ENCODE data around the gene MLLT6. TPM values are rescaled to one million over a fixed set of nuclear protein-coding genes. Genes with fewer than 3 reads are reported as not detected.

The MLLT6 gene
- total and polyA plus RNA-seq, 2 of the 13 experiments (the other 11 are each of a cell fraction or from before 2014, with no cell fraction given), result 50.7 to 69.5 TPM

DNA sequence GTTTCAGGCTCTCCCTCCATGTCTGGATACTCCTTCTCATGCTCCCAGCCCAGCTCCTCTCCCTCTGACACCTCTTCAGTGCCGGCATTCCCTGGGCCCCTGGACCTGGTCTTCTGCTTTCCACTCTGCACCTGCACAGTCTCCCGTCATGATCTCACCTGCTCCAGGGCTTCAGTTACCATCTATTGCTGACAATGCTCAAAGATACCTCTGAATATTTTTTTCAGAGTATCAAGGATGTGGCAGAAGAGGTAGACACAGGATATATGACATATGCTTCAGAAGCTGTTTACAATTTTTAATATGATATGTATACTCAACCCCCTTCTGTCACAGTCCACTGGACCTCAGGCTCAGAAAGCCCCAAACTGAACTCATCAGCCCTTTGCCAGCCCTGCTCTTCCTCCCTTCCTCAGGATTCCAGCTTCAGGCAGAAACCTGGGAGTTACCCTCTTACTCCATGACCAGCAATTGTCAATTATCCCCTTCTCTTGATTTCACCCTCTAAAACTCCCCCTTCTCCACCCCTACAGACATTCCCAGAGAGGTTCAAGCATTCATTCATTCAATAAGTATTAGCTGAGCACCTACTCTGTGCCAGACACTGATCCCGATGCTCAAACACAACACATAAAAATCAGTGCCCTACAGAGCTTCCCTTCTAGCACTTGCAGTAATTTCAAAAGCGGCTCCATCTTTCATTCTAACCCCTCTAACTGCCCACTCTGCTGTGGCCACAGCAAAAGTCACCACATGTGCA, 7.8 kb upstream of the MLLT6 start:
- ChIA-PET POLR2A (interaction anchor here (0.7 to 1.5 kb wide), 3 partner anchors 34 to 83 kb away, joined by 3 to 4 read pairs (median 3); partner anchors contain the start of gene CISD3), CTCF (ENCODE audit: low intra/inter-chr PET ratio, low total read pairs) (no interaction called here)
- DNase-seq (ENCODE audit: low spot score) (no peak), FAIRE-seq (no peak), ATAC-seq (no peak)
- no peak overlapping the region for H3K4me2 ChIP-seq (ENCODE audit: low read depth, low read length)
- no peaks in the 10 kb centered on the region for H3K36me3 ChIP-seq (replicated peaks in 1 of 2; ENCODE audit: control insufficient read depth in 1 of 2, insufficient read depth in 2 of 2, low read length in 2 of 2)
- H3K4me3 ChIP-seq (replicated peaks in 1 of 3; ENCODE audit: insufficient read depth in 1 of 3, low read depth in 2 of 3, low read length in 3 of 3), result no peak overlapping the region
- intact Hi-C loops (cut with micrococcal nuclease; ENCODE audit: unreplicated experiment), result no loop called here
- TF ChIP-seq ZNF10 (CRISPR knock-in tag; IDR thresholded peaks at IDR 0.05; ENCODE audit: borderline replicate concordance, low read depth) (no peak), ZMYM2 (CRISPR knock-in tag; IDR thresholded peaks at IDR 0.05) (0 out of 2 replicates have a peak, but pooled peaks have one; percentile 9)
- WGBS (ENCODE audit: low lambda C conversion rate), result 44% methylated on average over 4 of the region's 4 CpGs
- no peaks in the 10 kb centered on the region; a peak in 1 of 5 replicates for H3K27me3 ChIP-seq (ENCODE audit: control insufficient read depth in 1 of 2, insufficient read depth in 2 of 2, low read length in 2 of 2)
- H4K20me1 ChIP-seq (ENCODE audit: insufficient read depth, low read length), result no peaks in the 10 kb centered on the region
- H2AFZ ChIP-seq (ENCODE audit: low read length), result no peak overlapping the region
- in situ Hi-C loops (cut with HindIII; ENCODE audit: extremely low pct_ligation_motif_present, low pct_unique_long_range_greater_than_20kb), result no loop called here
- no peak overlapping the region for H3K9ac ChIP-seq (ENCODE audit: insufficient read depth, low read depth, low read length)
- H3K27ac ChIP-seq (ENCODE audit: extremely low read length, insufficient read depth, low read length), result no peak overlapping the region
- H3K9me3 ChIP-seq (ENCODE audit: low read length), result no peaks in the 10 kb centered on the region
- H3K79me2 ChIP-seq (ENCODE audit: insufficient read depth, low read length), result peaks cover 3% of the 10 kb centered on the region
- peaks cover 87% of the 10 kb centered on the region for H3K4me1 ChIP-seq (ENCODE audit: insufficient read depth, low read length)
- BruUV-seq (replicated peaks), result no TSS peak

DNA sequence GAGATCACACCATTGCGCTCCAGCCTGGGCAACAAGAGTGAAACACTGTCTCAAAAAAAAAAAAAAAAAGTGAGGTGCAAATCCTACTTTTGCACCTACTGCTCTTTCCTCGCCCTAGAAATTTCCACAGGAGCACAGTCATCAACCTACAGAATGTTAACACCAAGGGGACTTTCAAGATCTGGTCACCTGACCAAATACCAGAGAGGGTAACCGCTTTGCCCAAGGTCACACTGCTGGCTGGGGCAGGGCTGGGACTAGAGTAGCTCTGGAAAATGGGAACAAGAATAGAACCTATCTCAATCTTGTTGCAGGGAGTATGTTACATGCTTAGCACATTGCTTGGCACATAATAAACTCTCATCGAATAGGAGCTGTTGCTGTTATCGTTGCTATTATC, 6.3 kb upstream of the MLLT6 start:
- peaks cover 11% of the 10 kb centered on the region for H3K79me2 ChIP-seq (ENCODE audit: insufficient read depth, low read length)
- BruUV-seq (replicated peaks), result no TSS peak
- H3K27ac ChIP-seq (ENCODE audit: extremely low read length, insufficient read depth, low read length), result no peak overlapping the region
- no peak overlapping the region for H3K4me3 ChIP-seq (replicated peaks in 1 of 3; ENCODE audit: insufficient read depth in 1 of 3, low read depth in 2 of 3, low read length in 3 of 3)
- WGBS (ENCODE audit: low lambda C conversion rate), result 79% methylated on average over 5 of the region's 5 CpGs
- no peaks in the 10 kb centered on the region for H3K36me3 ChIP-seq (replicated peaks in 1 of 2; ENCODE audit: control insufficient read depth in 1 of 2, insufficient read depth in 2 of 2, low read length in 2 of 2)
- CTCF ChIA-PET (ENCODE audit: low intra/inter-chr PET ratio, low total read pairs), result no interaction called here
- no peaks in the 10 kb centered on the region; a peak in 1 of 5 replicates for H3K27me3 ChIP-seq (ENCODE audit: control insufficient read depth in 1 of 2, insufficient read depth in 2 of 2, low read length in 2 of 2)
- in situ Hi-C loops (cut with HindIII; ENCODE audit: extremely low pct_ligation_motif_present, low pct_unique_long_range_greater_than_20kb) (no loop called here), intact Hi-C loops (cut with micrococcal nuclease; ENCODE audit: unreplicated experiment) (no loop called here)
- POLR2A ChIA-PET, result interaction anchor here (0.7 to 8.9 kb wide), 10 partner anchors 7 to 1865 kb away, joined by 3 to 106 read pairs (median 5); partner anchors contain the start of genes CISD3 and EPOP
- peaks cover 82% of the 10 kb centered on the region for H3K4me1 ChIP-seq (ENCODE audit: insufficient read depth, low read length)
- DNase-seq (ENCODE audit: low spot score) (no peak), FAIRE-seq (no peak), ATAC-seq (no peak)
- H3K9ac ChIP-seq (ENCODE audit: insufficient read depth, low read depth, low read length), result no peak overlapping the region
- no peak overlapping the region for H2AFZ ChIP-seq (ENCODE audit: low read length)
- no peaks in the 10 kb centered on the region for H3K9me3 ChIP-seq (ENCODE audit: low read length)
- H4K20me1 ChIP-seq (ENCODE audit: insufficient read depth, low read length), result no peaks in the 10 kb centered on the region
- H3K4me2 ChIP-seq (ENCODE audit: low read depth, low read length), result no peak overlapping the region
- TF ChIP-seq MATR3 (CRISPR knock-in tag; IDR thresholded peaks at IDR 0.05) (no peak), ZNF781 (CRISPR knock-in tag; IDR thresholded peaks at IDR 0.05; ENCODE audit: borderline replicate concordance, not compliant biosample characterization) (no peak), HNRNPK (IDR thresholded peaks at IDR 0.05; ENCODE audit: low read depth, low read length, poor library complexity, severe bottlenecking) (peak; percentile 29), ZFY (CRISPR knock-in tag; IDR thresholded peaks at IDR 0.05) (0 out of 2 replicates have a peak, but pooled peaks have one; percentile 31), EP300 (IDR thresholded peaks at IDR 0.05; ENCODE audit: low read depth in 2 of 2, low read length in 2 of 2) (peak in 1 of 2 experiments; percentile 0; a peak in 1 of 4 replicates), EP300 (CRISPR knock-in tag; IDR thresholded peaks at IDR 0.05; ENCODE audit: borderline replicate concordance) (no peak), ZNF768 (CRISPR knock-in tag; IDR thresholded peaks at IDR 0.05) (peak; percentile 64; the same call in 1 of the 2 replicates)
- TF ChIP-seq, protein P1, sequence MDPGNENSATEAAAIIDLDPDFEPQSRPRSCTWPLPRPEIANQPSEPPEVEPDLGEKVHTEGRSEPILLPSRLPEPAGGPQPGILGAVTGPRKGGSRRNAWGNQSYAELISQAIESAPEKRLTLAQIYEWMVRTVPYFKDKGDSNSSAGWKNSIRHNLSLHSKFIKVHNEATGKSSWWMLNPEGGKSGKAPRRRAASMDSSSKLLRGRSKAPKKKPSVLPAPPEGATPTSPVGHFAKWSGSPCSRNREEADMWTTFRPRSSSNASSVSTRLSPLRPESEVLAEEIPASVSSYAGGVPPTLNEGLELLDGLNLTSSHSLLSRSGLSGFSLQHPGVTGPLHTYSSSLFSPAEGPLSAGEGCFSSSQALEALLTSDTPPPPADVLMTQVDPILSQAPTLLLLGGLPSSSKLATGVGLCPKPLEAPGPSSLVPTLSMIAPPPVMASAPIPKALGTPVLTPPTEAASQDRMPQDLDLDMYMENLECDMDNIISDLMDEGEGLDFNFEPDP (CRISPR knock-in tag; conservative IDR thresholded peaks at IDR 0.05), result 0 out of 2 replicates have a peak, but pooled peaks have one; percentile 0
- TF ChIP-seq, protein P2, sequence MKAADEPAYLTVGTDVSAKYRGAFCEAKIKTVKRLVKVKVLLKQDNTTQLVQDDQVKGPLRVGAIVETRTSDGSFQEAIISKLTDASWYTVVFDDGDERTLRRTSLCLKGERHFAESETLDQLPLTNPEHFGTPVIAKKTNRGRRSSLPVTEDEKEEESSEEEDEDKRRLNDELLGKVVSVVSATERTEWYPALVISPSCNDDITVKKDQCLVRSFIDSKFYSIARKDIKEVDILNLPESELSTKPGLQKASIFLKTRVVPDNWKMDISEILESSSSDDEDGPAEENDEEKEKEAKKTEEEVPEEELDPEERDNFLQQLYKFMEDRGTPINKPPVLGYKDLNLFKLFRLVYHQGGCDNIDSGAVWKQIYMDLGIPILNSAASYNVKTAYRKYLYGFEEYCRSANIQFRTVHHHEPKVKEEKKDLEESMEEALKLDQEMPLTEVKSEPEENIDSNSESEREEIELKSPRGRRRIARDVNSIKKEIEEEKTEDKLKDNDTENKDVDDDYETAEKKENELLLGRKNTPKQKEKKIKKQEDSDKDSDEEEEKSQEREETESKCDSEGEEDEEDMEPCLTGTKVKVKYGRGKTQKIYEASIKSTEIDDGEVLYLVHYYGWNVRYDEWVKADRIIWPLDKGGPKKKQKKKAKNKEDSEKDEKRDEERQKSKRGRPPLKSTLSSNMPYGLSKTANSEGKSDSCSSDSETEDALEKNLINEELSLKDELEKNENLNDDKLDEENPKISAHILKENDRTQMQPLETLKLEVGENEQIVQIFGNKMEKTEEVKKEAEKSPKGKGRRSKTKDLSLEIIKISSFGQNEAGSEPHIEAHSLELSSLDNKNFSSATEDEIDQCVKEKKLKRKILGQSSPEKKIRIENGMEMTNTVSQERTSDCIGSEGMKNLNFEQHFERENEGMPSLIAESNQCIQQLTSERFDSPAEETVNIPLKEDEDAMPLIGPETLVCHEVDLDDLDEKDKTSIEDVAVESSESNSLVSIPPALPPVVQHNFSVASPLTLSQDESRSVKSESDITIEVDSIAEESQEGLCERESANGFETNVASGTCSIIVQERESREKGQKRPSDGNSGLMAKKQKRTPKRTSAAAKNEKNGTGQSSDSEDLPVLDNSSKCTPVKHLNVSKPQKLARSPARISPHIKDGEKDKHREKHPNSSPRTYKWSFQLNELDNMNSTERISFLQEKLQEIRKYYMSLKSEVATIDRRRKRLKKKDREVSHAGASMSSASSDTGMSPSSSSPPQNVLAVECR (CRISPR knock-in tag; IDR thresholded peaks at IDR 0.05; ENCODE audit: borderline replicate concordance), result 0 out of 2 replicates have a peak, but pooled peaks have one; percentile 33

Measured in HepG2 (cell line).